Fibroblast of villous mesenchyme (primary cell): ENCODE data around the gene KIF26B. TPM values are rescaled to one million over a fixed set of nuclear protein-coding genes. Genes with fewer than 3 reads are reported as not detected.
A peak's percentile ranks its signal among the peaks of the same experiment; 100 is the strongest.

ENCODE experiments used
- DNase-seq: peaks from one replicate; pipeline ENCODE4 v3.0.0-alpha.2; 2010; ENCODE audit warnings: low read depth
- H3K4me3 ChIP-seq: 2 replicates; pipeline ENCODE4 v1.5.1; 2011; ENCODE audit warnings: low read depth, mild to moderate bottlenecking, low read length
- total RNA-seq: library from RNA; depleted of rRNA; stranded (reverse); fragments of >200 nt; gene quantifications from 2 replicates; pipeline ENCODE4 v1.2.3, GENCODE V29; 2012
- TF ChIP-seq, protein P1 (sequence below): IDR thresholded peaks from 2 replicates; pipeline ENCODE4 v1.5.1; 2012; ENCODE audit warnings: low read depth, mild to moderate bottlenecking, low read length; ENCODE audit not compliant: insufficient read depth

KIF26B gene
- total RNA-seq, 1 donor = 12.1 TPM

DNA sequence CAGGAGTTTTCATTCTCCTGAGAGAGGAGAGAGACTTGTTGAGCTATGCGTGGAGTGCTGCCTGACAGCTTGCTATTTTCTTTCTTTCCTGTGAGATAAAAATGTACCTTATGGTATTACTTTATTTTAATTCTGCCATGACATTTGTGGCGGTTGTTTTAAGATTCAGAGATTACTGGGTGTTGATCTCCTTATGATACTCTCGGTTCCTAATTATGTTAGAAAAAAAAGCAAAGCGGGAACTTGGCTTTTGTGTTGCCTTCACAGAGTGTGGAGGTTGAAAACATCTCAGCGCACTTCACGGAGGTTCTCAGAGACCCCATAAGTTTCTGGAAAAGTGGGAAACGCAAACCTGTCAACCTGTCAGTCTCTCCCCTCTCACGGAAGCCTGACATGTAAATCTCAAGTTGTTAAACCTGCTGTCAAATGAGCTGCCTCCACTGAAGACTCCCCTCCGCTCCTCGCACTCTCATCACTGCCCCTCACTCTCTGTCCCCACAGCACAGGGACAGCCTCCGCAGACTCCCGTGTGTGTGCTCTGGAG lies 405.6 kb downstream of the KIF26B start:
- no peak for DNase-seq

DNA sequence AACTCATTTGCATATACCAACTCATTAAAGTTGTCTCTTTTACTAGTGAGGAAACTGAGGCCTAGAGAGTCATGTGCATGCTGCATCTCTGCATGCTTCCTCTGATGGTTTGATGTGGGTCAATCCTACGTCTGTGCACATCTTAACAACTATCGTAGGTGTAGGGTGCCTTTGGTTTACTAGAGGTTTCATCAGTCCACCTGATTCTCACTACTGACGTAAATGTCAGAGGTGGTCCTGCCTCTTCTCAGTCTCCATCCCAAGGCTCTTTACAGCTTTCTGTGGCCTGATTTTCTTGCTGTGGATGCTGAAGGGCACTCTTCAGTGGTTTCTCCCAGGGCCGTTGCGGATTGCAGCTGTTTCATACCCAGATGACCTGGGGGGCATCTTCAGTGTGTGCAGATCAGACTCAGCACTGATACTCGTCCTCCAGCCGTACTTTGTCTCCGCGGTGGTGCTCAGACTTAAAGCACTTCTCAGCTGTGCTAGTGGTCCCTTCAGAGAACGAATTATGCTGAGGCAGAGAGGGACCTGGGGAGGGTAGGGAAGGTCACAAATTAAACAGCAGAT lies 407.0 kb downstream of the KIF26B start:
- TF ChIP-seq, protein P1, sequence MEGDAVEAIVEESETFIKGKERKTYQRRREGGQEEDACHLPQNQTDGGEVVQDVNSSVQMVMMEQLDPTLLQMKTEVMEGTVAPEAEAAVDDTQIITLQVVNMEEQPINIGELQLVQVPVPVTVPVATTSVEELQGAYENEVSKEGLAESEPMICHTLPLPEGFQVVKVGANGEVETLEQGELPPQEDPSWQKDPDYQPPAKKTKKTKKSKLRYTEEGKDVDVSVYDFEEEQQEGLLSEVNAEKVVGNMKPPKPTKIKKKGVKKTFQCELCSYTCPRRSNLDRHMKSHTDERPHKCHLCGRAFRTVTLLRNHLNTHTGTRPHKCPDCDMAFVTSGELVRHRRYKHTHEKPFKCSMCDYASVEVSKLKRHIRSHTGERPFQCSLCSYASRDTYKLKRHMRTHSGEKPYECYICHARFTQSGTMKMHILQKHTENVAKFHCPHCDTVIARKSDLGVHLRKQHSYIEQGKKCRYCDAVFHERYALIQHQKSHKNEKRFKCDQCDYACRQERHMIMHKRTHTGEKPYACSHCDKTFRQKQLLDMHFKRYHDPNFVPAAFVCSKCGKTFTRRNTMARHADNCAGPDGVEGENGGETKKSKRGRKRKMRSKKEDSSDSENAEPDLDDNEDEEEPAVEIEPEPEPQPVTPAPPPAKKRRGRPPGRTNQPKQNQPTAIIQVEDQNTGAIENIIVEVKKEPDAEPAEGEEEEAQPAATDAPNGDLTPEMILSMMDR = no peak
- no peak overlapping the region for H3K4me3 ChIP-seq
- no peak for DNase-seq

More for the DNA sequence above, 405.6 kb downstream of the KIF26B start:
- H3K4me3 ChIP-seq = no peak overlapping the region
- TF ChIP-seq, protein P1 = no peak

DNA sequence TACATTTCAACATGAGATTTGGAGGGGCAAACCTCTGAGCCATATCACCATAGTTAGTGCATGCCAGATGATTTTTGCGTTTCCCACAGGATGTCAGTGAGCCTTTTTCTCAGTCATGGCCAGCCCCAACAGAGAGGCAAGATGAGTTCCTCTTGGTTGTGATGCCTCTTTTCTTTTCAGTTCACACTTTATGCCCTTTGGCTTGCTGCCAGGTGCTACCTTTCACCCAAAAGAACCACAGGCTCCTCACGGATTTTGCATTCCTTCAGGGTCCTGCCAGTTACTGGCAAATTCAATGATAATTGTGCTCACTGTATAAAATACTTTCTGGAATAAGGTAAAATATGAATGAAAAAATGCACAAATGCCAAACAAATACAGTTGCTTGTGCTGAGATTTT lies 411.3 kb downstream of the KIF26B start:
- DNase-seq = no peak
- H3K4me3 ChIP-seq = no peak overlapping the region
- TF ChIP-seq, protein P1 = no peak

DNA sequence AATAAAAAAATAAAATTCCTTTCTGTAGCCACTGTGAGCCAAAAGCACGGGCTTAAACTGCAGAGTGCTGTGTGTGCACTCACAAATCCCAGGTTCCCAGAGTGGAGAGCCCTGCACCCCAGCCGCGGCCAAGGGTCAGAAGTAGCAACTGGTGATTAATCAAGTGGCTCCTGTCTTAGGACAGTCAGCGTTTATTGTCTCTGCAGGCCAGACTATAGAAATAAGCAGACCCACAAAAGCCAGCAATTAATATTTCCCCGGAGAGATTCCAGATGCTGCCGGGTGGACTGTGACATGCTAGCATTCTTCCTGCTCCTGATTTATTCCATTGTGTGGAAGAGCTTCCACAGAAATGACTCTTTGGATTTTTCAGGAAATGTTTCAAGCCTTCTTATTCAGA lies 412.2 kb downstream of the KIF26B start:
- TF ChIP-seq, protein P1 = no peak
- H3K4me3 ChIP-seq = no peak overlapping the region
- DNase-seq = peak; percentile 39

DNA sequence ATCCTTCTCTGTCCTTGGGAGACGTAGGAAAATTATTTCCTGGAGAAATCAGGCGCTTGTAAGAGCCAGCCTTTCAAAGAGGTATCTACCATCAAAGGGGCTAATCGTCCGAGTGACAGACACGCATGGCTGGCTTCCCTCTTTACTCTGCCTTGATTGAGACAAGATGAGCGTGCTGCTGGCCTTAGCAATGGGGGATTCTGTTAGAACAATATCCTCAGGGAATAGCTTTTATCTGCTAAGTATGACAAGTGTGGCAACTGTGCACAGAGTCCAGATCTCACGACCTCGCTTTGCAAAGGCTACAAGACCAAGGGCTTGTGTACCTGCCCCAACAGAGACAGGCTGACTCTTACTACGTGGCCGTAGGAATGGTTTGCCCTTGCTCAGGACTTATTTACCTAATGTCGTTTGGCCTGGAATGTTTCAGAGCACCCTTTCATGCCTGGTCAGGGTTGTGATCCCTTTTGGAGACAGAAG lies 417.1 kb downstream of the KIF26B start:
- no peak for DNase-seq
- TF ChIP-seq, protein P1 = no peak
- H3K4me3 ChIP-seq = no peak overlapping the region

DNA sequence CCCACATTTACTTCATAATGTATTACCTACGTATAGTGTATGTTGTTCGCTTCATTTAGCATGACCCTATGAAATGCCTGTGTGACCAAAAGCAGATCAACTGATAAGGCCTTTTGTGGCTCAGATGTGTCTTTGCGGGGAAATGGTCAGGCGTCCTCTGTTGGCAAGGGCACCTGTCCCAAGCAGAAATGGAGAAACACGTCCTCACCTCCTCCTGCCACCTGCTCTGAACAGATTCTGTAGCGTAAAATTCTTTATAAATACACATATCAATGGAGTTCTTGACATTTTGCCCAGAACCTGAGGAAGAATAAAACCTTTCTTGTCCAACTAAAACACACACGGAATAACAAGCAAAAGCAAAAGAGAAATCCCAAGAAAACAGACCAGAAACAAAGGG lies 417.9 kb downstream of the KIF26B start:
- TF ChIP-seq, protein P1 = no peak
- no peak for DNase-seq
- H3K4me3 ChIP-seq = no peak overlapping the region

DNA sequence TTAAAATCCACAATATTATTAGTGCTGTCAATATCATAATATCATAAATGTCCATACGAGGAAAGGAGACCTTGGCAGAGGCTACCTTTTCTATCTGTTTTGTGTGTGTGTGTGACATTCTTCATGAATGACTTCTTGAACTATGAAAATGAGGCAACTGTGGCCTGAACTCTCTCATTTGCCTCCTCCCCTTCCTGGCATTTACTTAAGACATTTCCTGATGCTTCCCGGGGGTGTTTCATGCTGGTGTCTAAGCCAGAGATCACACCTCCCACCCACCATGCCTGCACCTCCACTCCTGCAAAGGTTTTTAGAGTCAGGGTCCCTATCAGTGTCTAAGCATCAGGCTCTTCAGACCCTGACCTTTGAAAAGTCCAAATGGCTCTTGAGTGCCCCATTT lies 420.9 kb downstream of the KIF26B start:
- no peak for DNase-seq
- no peak overlapping the region for H3K4me3 ChIP-seq
- TF ChIP-seq, protein P1 = no peak
